ENCODE results near the gene SLK. TPM values are rescaled to one million over a fixed set of nuclear protein-coding genes. Genes with fewer than 3 reads are reported as not detected.

The SLK gene
- total RNA-seq, 2 experiments from 2014 or later: 20.5 to 20.8 TPM

DNA sequence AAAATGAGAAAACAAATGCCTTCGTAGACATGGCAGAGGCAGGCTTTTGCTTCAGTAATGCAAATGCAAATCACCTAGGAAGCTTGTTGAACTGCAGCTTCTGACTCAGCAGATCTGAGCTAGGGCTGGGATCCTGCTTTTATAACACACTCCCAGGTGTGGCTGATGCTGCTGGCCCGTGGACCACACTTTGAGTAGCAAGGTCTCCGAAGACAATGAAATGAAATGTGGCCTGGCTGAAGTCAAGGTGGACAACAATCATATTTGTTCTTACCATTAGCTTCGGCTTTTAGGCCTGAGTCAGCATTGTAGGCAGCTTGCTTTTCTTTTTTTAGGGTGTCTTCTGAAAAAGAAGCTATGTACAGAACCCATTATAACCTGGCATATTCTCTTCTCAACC lies 92.4 kb downstream of the SLK start:
- Histone ChIP-seq H3K27me3 (ENCODE audit: control insufficient read depth in 1 of 2, insufficient read depth in 2 of 2, low read length in 2 of 2) (no peaks in the 10 kb centered on the region), H3K9me3 (ENCODE audit: control insufficient read depth in 1 of 2, insufficient read depth in 1 of 2, low read length in 2 of 2) (no peaks in the 10 kb centered on the region), H3K4me1 (ENCODE audit: insufficient read depth, low read length) (no peaks in the 10 kb centered on the region), H3K4me3 (ENCODE audit: low read length) (no peak overlapping the region), H3K36me3 (ENCODE audit: insufficient read depth, low read length) (no peaks in the 10 kb centered on the region), H3K27ac (ENCODE audit: low read depth in 1 of 2, low read length in 2 of 2) (no peak overlapping the region)
- H3K9me3 Mint-ChIP-seq: no peaks in the 10 kb centered on the region
- no peaks in the 10 kb centered on the region for H3K27me3 Mint-ChIP-seq
- DNase-seq (no peak), ATAC-seq (ENCODE audit: poor library complexity) (no peak)
- no peak overlapping the region for H3K4me3 Mint-ChIP-seq
- TF ChIP-seq, protein P1, sequence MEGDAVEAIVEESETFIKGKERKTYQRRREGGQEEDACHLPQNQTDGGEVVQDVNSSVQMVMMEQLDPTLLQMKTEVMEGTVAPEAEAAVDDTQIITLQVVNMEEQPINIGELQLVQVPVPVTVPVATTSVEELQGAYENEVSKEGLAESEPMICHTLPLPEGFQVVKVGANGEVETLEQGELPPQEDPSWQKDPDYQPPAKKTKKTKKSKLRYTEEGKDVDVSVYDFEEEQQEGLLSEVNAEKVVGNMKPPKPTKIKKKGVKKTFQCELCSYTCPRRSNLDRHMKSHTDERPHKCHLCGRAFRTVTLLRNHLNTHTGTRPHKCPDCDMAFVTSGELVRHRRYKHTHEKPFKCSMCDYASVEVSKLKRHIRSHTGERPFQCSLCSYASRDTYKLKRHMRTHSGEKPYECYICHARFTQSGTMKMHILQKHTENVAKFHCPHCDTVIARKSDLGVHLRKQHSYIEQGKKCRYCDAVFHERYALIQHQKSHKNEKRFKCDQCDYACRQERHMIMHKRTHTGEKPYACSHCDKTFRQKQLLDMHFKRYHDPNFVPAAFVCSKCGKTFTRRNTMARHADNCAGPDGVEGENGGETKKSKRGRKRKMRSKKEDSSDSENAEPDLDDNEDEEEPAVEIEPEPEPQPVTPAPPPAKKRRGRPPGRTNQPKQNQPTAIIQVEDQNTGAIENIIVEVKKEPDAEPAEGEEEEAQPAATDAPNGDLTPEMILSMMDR (IDR thresholded peaks at IDR 0.05): no peak
- H3K4me1 Mint-ChIP-seq (ENCODE audit: low read depth): no peaks in the 10 kb centered on the region
- H3K27ac Mint-ChIP-seq: no peak overlapping the region
- no peaks in the 10 kb centered on the region for H3K36me3 Mint-ChIP-seq (ENCODE audit: low read depth)
- ChIA-PET POLR2A (no interaction called here), CTCF (no interaction called here)
- intact Hi-C loops (cut with DNase I, micrococcal nuclease): no loop called here

DNA sequence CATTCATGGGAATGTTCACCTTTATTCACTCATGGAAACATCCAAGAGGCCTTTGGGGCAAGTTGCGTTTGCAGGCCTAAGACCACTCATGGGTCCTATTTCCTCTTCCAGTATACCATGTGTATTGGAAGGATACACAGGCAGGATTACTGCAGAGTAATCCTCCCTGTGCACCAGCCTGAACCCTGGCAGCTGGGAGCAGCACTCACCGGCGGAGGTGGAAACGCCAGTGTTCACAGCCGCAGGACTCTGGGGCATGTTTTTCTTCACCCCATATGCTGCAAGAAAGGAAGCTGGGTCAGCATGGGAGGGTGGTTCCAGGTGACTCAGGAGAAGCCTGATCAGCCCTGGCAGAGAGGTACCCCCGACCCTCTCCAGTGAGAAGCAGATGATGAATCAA lies 94.3 kb downstream of the SLK start:
- Histone ChIP-seq H3K27me3 (ENCODE audit: control insufficient read depth in 1 of 2, insufficient read depth in 2 of 2, low read length in 2 of 2) (no peaks in the 10 kb centered on the region), H3K9me3 (ENCODE audit: control insufficient read depth in 1 of 2, insufficient read depth in 1 of 2, low read length in 2 of 2) (no peaks in the 10 kb centered on the region), H3K4me1 (ENCODE audit: insufficient read depth, low read length) (no peaks in the 10 kb centered on the region), H3K36me3 (ENCODE audit: insufficient read depth, low read length) (no peaks in the 10 kb centered on the region), H3K4me3 (ENCODE audit: low read length) (no peak overlapping the region), H3K27ac (ENCODE audit: low read depth in 1 of 2, low read length in 2 of 2) (no peak overlapping the region)
- intact Hi-C loops (cut with DNase I, micrococcal nuclease): no loop called here
- no peak for DNase-seq
- Mint-ChIP-seq H3K4me3 (no peak overlapping the region), H3K27me3 (no peaks in the 10 kb centered on the region), H3K36me3 (ENCODE audit: low read depth) (no peaks in the 10 kb centered on the region), H3K4me1 (ENCODE audit: low read depth) (no peaks in the 10 kb centered on the region), H3K9me3 (no peaks in the 10 kb centered on the region), H3K27ac (no peak overlapping the region)
- POLR2A ChIA-PET: no interaction called here
- TF ChIP-seq, protein P1 (IDR thresholded peaks at IDR 0.05): no peak
- ATAC-seq (ENCODE audit: poor library complexity): no peak
- CTCF ChIA-PET: no interaction called here

DNA sequence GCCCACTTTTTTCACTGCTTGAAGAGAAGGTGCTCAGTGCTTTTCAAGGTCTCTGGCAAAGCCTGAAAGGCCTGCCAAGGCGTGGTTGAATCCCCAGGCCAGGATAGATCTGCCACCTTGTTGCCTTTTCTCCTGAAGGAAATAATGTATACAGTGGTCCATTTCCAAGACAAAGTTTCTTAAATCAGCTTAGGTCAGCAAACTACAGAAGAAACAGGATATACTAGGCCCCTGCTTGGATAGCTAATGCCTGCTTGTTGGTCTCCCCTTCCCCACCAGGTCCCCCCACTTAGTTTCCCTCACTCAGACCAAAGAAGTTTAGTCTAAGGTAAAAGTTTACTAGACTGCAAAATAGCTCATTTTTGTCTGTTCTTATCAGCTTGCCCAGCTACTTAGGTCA lies 98.8 kb downstream of the SLK start:
- no peaks in the 10 kb centered on the region for H3K4me1 ChIP-seq (ENCODE audit: insufficient read depth, low read length)
- ATAC-seq (ENCODE audit: poor library complexity): no peak

More for the DNA sequence above, 98.8 kb downstream of the SLK start:
- Histone ChIP-seq H3K9me3 (ENCODE audit: control insufficient read depth in 1 of 2, insufficient read depth in 1 of 2, low read length in 2 of 2) (no peaks in the 10 kb centered on the region), H3K36me3 (ENCODE audit: insufficient read depth, low read length) (no peaks in the 10 kb centered on the region), H3K27ac (ENCODE audit: low read depth in 1 of 2, low read length in 2 of 2) (no peak overlapping the region), H3K4me3 (ENCODE audit: low read length) (no peak overlapping the region), H3K27me3 (ENCODE audit: control insufficient read depth in 1 of 2, insufficient read depth in 2 of 2, low read length in 2 of 2) (no peaks in the 10 kb centered on the region)
- H3K27ac Mint-ChIP-seq: no peak overlapping the region
- H3K4me1 Mint-ChIP-seq (ENCODE audit: low read depth): no peaks in the 10 kb centered on the region
- H3K4me3 Mint-ChIP-seq: no peak overlapping the region
- intact Hi-C loops (cut with DNase I, micrococcal nuclease): no loop called here
- H3K9me3 Mint-ChIP-seq: no peaks in the 10 kb centered on the region
- no peaks in the 10 kb centered on the region for H3K27me3 Mint-ChIP-seq
- DNase-seq: no peak
- CTCF ChIA-PET: no interaction called here
- TF ChIP-seq, protein P1 (IDR thresholded peaks at IDR 0.05): no peak
- POLR2A ChIA-PET: no interaction called here
- H3K36me3 Mint-ChIP-seq (ENCODE audit: low read depth): no peaks in the 10 kb centered on the region
